ENCODE results near the gene SLC37A1.
"Not testable (repeated sequence)": the region's sequence is repeated elsewhere in the genome, so short reads cannot be mapped to it uniquely, and the experiment has no call there.

Gene SLC37A1

GRCh38 chr21:42608446-42608845 lies 94.8 kb downstream of the SLC37A1 start:
- TF ChIP-seq ZFX (IDR thresholded peaks at IDR 0.05; ENCODE audit: borderline replicate concordance): no peak
- TF ChIP-seq, protein P1, sequence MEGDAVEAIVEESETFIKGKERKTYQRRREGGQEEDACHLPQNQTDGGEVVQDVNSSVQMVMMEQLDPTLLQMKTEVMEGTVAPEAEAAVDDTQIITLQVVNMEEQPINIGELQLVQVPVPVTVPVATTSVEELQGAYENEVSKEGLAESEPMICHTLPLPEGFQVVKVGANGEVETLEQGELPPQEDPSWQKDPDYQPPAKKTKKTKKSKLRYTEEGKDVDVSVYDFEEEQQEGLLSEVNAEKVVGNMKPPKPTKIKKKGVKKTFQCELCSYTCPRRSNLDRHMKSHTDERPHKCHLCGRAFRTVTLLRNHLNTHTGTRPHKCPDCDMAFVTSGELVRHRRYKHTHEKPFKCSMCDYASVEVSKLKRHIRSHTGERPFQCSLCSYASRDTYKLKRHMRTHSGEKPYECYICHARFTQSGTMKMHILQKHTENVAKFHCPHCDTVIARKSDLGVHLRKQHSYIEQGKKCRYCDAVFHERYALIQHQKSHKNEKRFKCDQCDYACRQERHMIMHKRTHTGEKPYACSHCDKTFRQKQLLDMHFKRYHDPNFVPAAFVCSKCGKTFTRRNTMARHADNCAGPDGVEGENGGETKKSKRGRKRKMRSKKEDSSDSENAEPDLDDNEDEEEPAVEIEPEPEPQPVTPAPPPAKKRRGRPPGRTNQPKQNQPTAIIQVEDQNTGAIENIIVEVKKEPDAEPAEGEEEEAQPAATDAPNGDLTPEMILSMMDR (IDR thresholded peaks at IDR 0.05): no peak
- H3K27ac ChIP-seq: no peak overlapping the region

- no peak overlapping the region for H3K27ac ChIP-seq
- TF ChIP-seq ZFX (IDR thresholded peaks at IDR 0.05; ENCODE audit: borderline replicate concordance): no peak
- TF ChIP-seq, protein P1 (IDR thresholded peaks at IDR 0.05): no peak
These were observed 96.2 kb downstream of the SLC37A1 start for GRCh38 chr21:42609811-42610210.

- no peak overlapping the region for H3K27ac ChIP-seq
- no peak for TF ChIP-seq ZFX (IDR thresholded peaks at IDR 0.05; ENCODE audit: borderline replicate concordance)
These were observed 98.2 kb downstream of the SLC37A1 start for GRCh38 chr21:42611852-42612251.

- no peak overlapping the region for H3K27ac ChIP-seq
- TF ChIP-seq, protein P1 (IDR thresholded peaks at IDR 0.05): no peak
- no peak for TF ChIP-seq ZFX (IDR thresholded peaks at IDR 0.05; ENCODE audit: borderline replicate concordance)
These were observed 98.7 kb downstream of the SLC37A1 start for GRCh38 chr21:42612390-42612789.

DNA sequence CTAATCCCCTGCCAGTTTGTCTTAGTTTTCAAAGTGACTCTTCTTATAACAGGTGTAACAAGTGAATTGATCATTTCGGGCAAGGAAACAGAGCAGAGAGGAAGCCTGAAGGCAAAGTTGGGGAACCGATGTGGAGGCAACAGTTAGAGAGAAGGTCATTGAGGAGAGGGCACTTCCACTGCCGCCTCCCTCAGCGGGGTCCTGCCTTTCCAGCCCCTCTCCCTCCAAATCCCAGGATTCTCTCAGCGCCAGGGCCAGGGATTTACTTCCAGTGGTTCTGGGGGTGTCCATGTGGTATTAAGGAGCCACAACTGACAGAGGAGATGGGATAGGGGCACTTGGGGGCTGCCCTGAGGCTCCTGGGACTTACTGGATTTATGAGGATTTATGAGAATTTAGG lies 100.1 kb downstream of the SLC37A1 start:
- no peak overlapping the region for H3K27ac ChIP-seq
- no peak for TF ChIP-seq ZFX (IDR thresholded peaks at IDR 0.05; ENCODE audit: borderline replicate concordance)
- TF ChIP-seq, protein P1 (IDR thresholded peaks at IDR 0.05): no peak

GRCh38 chr21:42614396-42614795 lies 100.7 kb downstream of the SLC37A1 start:
- no peak overlapping the region for H3K27ac ChIP-seq
- TF ChIP-seq, protein P1 (IDR thresholded peaks at IDR 0.05): no peak
- no peak for TF ChIP-seq ZFX (IDR thresholded peaks at IDR 0.05; ENCODE audit: borderline replicate concordance)

- TF ChIP-seq, protein P1 (IDR thresholded peaks at IDR 0.05): no peak
- TF ChIP-seq ZFX (IDR thresholded peaks at IDR 0.05; ENCODE audit: borderline replicate concordance): no peak
- H3K27ac ChIP-seq: no peak overlapping the region
These were observed 101.2 kb downstream of the SLC37A1 start for GRCh38 chr21:42614811-42615351.

GRCh38 chr21:42615377-42615776 lies 101.7 kb downstream of the SLC37A1 start:
- not testable (repeated sequence) for H3K27ac ChIP-seq

Data from 22Rv1 (cell line).